Activated CD4-positive, alpha-beta T cell treated with anti-CD3 and anti-CD28 coated beads for 24 hours (primary cell): Measurements from ENCODE around the gene METTL25B.

Experiments
- DNase-seq, 2 donors: peaks; one replicate each; pipeline ENCODE4 v3.0.0-alpha.2; 2020; ENCODE audit warnings: low read depth in 2 of 2

The METTL25B gene

DNA sequence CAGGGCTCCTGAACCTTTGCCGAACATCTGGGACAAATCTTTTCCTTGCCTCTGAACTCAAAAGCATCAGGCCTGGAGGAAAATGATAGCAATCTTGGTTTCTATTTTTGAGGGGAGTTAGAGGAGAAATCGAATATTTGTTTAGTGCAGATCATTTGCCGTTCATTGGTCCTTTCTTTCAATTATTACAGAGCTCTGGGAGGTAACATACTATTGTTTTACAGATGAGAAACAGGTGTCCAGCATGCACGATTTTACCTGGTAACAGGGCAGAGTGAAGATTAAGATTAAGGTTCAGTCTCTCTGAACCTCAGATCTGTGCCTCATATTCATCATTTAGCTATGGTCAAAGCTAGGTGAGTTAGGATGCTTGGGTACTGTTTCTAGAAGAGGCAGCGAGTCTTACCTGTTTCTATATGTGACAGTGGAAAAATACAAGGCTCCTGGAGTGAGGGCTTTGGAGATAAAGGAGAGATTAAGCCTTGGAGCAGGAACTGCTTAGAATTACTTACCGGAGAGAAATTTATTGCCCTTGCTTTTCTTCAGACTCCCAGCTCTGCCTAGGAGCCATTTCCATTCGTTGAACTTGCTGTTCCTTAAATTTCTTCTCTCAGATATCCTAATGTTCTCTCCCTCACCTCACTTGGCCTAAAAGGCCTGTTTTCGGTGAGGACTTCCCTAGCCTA lies 40.5 kb downstream of the METTL25B start:
- DNase-seq = no peak

DNA sequence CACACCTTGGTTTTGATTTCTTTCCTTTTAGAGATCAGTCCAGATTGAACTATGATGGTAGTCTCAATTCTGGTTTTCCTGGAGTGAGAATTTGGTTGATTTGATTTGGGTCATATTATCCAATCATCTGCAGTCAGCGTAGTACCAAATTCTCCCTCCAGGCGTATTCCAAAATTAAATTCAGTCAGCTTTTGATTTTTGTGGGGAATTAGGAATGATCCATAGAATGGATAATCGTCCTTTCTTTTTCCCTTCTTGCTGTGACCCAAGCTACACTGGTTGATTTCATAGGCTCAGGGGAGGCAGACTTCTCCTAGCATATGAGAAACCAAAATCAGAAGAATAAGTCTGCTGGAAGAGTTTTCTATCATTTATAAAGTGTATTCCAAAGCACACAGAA lies 44.0 kb downstream of the METTL25B start:
- DNase-seq = no peak

DNA sequence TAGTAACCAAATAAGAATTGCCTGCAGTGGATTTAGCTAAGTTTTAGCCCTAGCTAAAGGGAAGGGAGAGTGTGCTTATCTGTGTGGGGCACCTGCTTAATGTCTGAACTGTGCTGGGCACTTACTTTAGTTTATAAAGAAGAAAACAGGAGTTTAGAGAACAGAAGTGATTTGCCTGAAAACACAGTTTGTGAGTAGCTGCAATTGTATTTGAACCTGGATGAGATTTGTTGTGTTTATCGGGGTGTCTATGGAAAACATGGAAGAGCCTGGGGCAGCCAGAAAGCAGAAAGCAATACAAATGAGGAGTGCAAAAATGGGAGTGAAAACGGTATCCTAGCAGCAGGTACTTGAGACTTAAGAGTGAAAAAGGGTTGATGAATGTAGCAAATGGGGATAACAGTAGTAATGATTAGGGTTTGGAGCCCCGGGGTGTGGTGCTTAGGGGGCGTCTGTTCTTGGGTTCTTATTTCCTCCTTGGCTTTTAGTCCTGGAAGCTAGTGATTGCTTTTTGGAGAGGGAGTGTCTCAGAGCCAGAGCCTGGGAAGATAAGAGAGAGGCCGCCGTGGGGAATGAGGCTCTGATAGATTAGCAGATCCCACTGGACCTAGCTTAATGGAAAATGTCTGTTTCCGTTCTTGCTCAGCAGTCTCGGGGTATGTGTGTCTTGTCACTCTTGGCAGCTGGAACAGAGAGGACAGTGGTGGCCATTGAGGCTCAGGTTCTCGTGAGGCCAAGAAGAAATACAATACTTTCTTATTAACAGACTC lies 44.6 kb downstream of the METTL25B start:
- DNase-seq = no peak

DNA sequence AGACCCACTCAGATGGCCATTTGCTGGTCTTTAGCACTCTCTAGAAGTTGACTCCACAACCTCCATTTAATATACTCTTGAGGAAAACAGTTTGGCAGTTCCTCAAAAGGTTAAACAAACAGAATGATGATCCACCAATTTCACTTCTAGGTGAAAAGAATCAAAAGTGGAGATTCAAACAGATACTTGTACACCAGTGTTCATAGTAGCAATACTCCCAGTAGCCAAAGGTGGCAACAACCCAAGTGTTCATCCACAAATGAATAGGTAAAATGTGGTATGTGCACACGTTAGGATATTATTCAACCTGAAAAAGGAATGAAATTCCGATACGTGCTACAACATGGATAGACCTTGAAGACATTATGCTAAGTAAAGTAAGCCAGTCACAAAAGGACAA lies 45.3 kb downstream of the METTL25B start:
- no peak for DNase-seq

DNA sequence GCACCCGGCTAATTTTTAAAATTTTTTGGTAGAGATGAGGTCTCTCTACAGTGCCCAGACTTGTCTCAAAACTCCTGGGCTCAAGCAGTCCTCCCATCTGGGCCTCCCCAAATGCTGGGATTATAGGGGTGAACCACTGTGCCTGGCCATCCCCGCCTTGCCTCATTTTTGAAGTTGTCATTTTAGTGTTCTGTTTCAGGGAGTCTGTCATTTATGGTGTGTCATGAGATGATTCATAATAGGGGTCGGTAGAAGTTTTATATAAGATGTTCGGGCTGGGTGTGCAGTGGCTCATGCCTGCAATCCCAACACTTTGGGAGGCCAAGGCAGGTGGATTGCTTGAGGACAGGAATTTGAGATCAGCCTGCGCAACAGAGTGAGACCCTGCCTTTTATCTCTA lies 47.5 kb downstream of the METTL25B start:
- no peak for DNase-seq

DNA sequence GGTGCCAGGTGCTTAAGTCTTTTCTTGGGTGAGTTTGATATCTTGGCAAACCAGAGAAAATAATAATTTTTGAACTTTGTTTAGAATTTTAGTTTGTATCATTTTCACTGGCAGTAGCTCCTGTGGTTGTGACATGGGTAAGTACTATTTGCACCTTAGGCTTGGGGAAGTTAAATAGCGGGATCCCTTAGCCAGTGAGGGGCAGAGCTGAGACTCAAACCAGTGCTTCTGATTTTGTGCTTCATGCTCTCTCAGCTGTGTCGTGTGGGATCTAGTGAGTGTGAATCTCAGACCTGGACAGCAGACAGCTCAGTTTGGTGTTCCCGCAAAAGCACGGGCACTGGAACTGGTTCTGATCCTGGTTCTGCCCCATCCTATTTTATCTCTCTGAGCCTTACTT lies 48.7 kb downstream of the METTL25B start:
- no peak for DNase-seq

DNA sequence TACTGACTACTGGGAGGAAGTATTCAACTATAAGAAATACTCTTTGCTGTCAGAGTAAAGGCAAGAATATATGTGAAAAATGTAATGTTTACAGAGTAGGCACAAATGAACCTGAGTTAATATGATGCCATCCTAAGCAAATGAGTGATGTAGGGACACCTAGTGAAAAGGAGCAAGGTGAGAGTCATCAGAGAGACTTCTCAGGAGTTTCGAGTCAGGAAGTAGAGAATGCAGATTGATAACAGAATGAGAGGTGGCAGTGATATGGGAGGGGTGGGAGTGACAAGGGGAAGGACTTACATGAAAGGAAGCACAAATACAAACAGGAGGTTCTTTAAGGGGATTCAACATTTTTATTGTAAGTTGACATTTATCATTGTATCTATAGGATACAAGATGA lies 49.3 kb downstream of the METTL25B start:
- DNase-seq = no peak

DNA sequence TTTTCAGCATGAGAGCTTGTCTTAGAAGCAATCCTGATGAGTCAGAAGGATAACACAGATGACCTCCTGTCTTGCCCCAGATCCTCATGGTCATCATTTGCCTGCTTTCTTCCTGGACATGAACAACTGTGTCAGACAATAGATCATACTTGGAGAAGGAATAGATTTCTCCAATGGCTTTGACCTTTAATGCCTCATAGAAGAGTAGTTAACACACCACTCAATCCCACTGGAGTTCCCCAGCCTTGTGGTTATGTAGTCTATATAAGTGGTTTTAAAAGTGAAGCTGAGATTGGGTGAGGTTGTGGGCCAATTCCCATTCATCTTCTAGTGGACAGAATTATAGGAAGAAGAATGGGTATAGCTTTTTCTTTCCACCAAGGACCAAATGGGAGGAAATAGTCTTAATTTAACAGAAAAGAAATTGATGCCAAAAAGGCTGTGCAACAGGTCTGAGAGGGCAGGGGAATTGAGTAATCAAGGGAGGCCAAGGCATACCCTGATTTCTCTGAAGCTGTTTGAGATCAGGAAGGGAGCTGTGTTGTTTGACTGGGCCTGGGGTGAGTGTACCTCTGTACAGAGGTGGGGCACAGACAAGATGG lies 53.4 kb downstream of the METTL25B start:
- DNase-seq = no peak

DNA sequence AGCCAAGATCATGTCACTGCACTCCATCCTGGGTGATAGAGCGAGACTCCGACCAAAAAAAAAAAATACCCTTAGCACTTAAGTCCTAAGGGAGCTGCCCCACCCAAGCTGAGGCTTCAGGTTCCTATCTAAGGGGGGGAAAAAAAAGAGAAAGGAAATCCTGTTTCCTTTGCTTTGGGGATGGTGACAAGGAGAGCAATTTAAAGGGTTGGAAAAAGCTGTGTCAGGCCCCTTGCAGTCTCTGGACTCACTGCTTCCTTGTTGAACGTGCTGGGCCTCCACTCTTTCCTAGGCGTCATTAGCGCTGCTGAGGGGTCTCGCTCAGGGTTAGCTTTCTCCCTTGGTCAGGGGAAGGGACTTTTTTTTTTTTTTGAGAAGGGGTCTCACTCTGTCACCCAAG lies 57.2 kb downstream of the METTL25B start:
- no peak for DNase-seq
